NOMO-1 treated with dmso at 0.1 percent for 144 hours (cell line): ENCODE results near the gene ALK.

Experiments
- DNase-seq: peaks from one replicate; lab custom pipeline; 2025; ENCODE audit not compliant: unreplicated experiment; lab: John Stamatoyannopoulos, UW

Gene ALK

GRCh38 chr2:29799628-29800027, 121.8 kb downstream of the ALK start:
- no peak for DNase-seq

- DNase-seq = no peak
Measured at GRCh38 chr2:29797916-29798315, 123.5 kb downstream of the ALK start.

GRCh38 chr2:29796446-29796845, 124.9 kb downstream of the ALK start:
- DNase-seq = no peak

- DNase-seq = no peak
Measured at GRCh38 chr2:29789911-29790485, 131.4 kb downstream of the ALK start.

- no peak for DNase-seq
Measured at GRCh38 chr2:29787473-29788465, 133.6 kb downstream of the ALK start.

- no peak for DNase-seq
Measured at GRCh38 chr2:29786361-29786760, 135.0 kb downstream of the ALK start.

GRCh38 chr2:29783666-29784065, 137.7 kb downstream of the ALK start:
- DNase-seq = no peak

- no peak for DNase-seq
Measured at GRCh38 chr2:29782549-29783458, 138.6 kb downstream of the ALK start.

- no peak for DNase-seq
Measured at GRCh38 chr2:29782087-29782486, 139.3 kb downstream of the ALK start.

GRCh38 chr2:29780906-29781305, 140.5 kb downstream of the ALK start:
- DNase-seq = no peak

GRCh38 chr2:29777161-29777560, 144.2 kb downstream of the ALK start:
- DNase-seq = no peak

- no peak for DNase-seq
Measured at GRCh38 chr2:29776406-29776805, 145.0 kb downstream of the ALK start.

- no peak for DNase-seq
Measured at GRCh38 chr2:29775937-29776336, 145.4 kb downstream of the ALK start.

- DNase-seq = no peak
Measured at GRCh38 chr2:29774624-29775023, 146.8 kb downstream of the ALK start.

GRCh38 chr2:29770846-29771245, 150.5 kb downstream of the ALK start:
- no peak for DNase-seq

- no peak for DNase-seq
Measured at GRCh38 chr2:29769847-29770246, 151.5 kb downstream of the ALK start.

- no peak for DNase-seq
Measured at GRCh38 chr2:29767606-29768335, 153.6 kb downstream of the ALK start.

GRCh38 chr2:29766191-29766590, 155.2 kb downstream of the ALK start:
- DNase-seq = no peak

GRCh38 chr2:29765721-29766120, 155.7 kb downstream of the ALK start:
- DNase-seq = no peak

- DNase-seq = no peak
Measured at GRCh38 chr2:29763371-29763770, 158.0 kb downstream of the ALK start.

GRCh38 chr2:29762239-29762638, 159.1 kb downstream of the ALK start:
- DNase-seq = no peak
